GM12878 (cell line): Measurements from ENCODE around the gene CLPSL1.

Experiments used
- ETV6 ChIP-seq, 2 experiments: fragments of 450-650 bp in 1 of 2; IDR thresholded peaks in 1 of 2; conservative IDR thresholded peaks in 1 of 2; 2 replicates each; pipeline ENCODE4 v1.6.1; 2014; ENCODE audit warnings: antibody characterized with exemption in 1 of 2, borderline replicate concordance in 1 of 2, low read depth in 1 of 2, mild to moderate bottlenecking in 1 of 2, moderate library complexity in 1 of 2
- EZH2 ChIP-seq: IDR thresholded peaks from 2 replicates; pipeline ENCODE4 v1.6.1; 2012; ENCODE audit warnings: low read depth, mild to moderate bottlenecking, control low read depth, inconsistent platforms, low read length, borderline replicate concordance; ENCODE audit not compliant: control insufficient read depth
- POLR2A ChIP-seq: IDR thresholded peaks from 2 replicates; pipeline ENCODE4 v1.6.1; 2011; ENCODE audit warnings: low read depth, mild to moderate bottlenecking, low read length
- SIX5 ChIP-seq: IDR thresholded peaks from 2 replicates; pipeline ENCODE4 v1.6.1; 2011; ENCODE audit warnings: mild to moderate bottlenecking, low read depth, low read length, moderate library complexity; ENCODE audit not compliant: severe bottlenecking
- SKIL ChIP-seq: fragments of 450-650 bp; IDR thresholded peaks from 2 replicates; pipeline ENCODE4 v1.6.1; 2017; ENCODE audit warnings: mild to moderate bottlenecking, low read depth, inconsistent platforms; ENCODE audit not compliant: poor library complexity, severe bottlenecking
- SPI1 ChIP-seq: IDR thresholded peaks from 2 replicates; pipeline ENCODE4 v1.6.1; 2011; ENCODE audit warnings: low read depth, mild to moderate bottlenecking, low read length, moderate library complexity, borderline replicate concordance; ENCODE audit not compliant: insufficient read depth
- TAF1 ChIP-seq: IDR thresholded peaks from 2 replicates; pipeline ENCODE4 v1.6.1; 2011; ENCODE audit warnings: mild to moderate bottlenecking, low read depth, low read length, borderline replicate concordance
- WRNIP1 ChIP-seq: IDR thresholded peaks from 2 replicates; pipeline ENCODE4 v1.6.1; 2011; ENCODE audit warnings: low read depth, low read length, improper control_type of control experiment, borderline replicate concordance
- YBX1 ChIP-seq: fragments of 450-650 bp; IDR thresholded peaks from 2 replicates; pipeline ENCODE4 v1.6.1; 2016; ENCODE audit warnings: antibody characterized with exemption
- TF ChIP-seq, protein P1 (sequence below), 3 experiments: IDR thresholded peaks in 2 of 3; conservative IDR thresholded peaks in 1 of 3; 2 replicates each; pipeline ENCODE4 v1.5.1; 2011; ENCODE audit warnings: low read depth in 3 of 3, low read length in 3 of 3, mild to moderate bottlenecking in 3 of 3, control low read depth in 2 of 3, moderate library complexity in 2 of 3, inconsistent platforms in 1 of 3, mixed read lengths in 1 of 3; ENCODE audit not compliant: control insufficient read depth in 2 of 3, insufficient read depth in 1 of 3; ENCODE audit errors: extremely low read depth in 1 of 3
- TF ChIP-seq, protein P2 (sequence below): fragments of 450-650 bp; formaldehyde crosslinking; IDR thresholded peaks from 2 replicates; pipeline ENCODE4 v1.4.0; 2020; ENCODE audit warnings: mild to moderate bottlenecking, moderate library complexity
- TF ChIP-seq, protein P3 (sequence below): IDR thresholded peaks from 2 replicates; pipeline ENCODE4 v1.6.1; 2012; ENCODE audit warnings: low read depth, low read length, improper control_type of control experiment

DNA sequence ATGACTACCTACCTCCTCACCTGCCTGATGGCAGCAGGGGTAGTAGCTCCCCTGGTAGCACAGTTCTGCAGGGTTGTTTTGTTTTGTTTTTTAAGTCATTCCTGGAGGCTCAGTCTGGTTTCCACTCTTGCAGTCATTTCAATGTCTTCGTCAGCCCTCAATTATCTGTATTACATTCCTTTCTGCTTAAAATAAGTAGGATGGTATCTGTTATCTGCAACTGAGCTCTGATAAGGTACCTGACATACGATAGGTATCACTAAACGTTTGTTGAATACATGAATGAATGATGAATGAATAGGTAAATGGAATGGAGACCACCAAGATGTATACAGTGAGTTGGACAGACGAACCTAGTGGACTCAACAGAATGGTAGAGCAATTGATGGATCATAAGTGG, 11.6 kb upstream of the CLPSL1 start:
- TF ChIP-seq SIX5 (no peak), YBX1 (no peak), SKIL (no peak), SPI1 (no peak), POLR2A (no peak), WRNIP1 (no peak), ETV6 (conservative IDR thresholded peaks at IDR 0.05 in 1 of 2, IDR thresholded peaks at IDR 0.05 in 1 of 2; ENCODE audit: borderline replicate concordance in 1 of 2, low read depth in 1 of 2) (no peak), TAF1 (no peak), EZH2 (no peak)
- TF ChIP-seq, protein P1, sequence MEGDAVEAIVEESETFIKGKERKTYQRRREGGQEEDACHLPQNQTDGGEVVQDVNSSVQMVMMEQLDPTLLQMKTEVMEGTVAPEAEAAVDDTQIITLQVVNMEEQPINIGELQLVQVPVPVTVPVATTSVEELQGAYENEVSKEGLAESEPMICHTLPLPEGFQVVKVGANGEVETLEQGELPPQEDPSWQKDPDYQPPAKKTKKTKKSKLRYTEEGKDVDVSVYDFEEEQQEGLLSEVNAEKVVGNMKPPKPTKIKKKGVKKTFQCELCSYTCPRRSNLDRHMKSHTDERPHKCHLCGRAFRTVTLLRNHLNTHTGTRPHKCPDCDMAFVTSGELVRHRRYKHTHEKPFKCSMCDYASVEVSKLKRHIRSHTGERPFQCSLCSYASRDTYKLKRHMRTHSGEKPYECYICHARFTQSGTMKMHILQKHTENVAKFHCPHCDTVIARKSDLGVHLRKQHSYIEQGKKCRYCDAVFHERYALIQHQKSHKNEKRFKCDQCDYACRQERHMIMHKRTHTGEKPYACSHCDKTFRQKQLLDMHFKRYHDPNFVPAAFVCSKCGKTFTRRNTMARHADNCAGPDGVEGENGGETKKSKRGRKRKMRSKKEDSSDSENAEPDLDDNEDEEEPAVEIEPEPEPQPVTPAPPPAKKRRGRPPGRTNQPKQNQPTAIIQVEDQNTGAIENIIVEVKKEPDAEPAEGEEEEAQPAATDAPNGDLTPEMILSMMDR (IDR thresholded peaks at IDR 0.05 in 2 of 3, conservative IDR thresholded peaks at IDR 0.05 in 1 of 3; ENCODE audit: control insufficient read depth in 2 of 3, extremely low read depth in 1 of 3, insufficient read depth in 1 of 3, low read depth in 3 of 3, low read length in 3 of 3) = no peak
- TF ChIP-seq, protein P2, sequence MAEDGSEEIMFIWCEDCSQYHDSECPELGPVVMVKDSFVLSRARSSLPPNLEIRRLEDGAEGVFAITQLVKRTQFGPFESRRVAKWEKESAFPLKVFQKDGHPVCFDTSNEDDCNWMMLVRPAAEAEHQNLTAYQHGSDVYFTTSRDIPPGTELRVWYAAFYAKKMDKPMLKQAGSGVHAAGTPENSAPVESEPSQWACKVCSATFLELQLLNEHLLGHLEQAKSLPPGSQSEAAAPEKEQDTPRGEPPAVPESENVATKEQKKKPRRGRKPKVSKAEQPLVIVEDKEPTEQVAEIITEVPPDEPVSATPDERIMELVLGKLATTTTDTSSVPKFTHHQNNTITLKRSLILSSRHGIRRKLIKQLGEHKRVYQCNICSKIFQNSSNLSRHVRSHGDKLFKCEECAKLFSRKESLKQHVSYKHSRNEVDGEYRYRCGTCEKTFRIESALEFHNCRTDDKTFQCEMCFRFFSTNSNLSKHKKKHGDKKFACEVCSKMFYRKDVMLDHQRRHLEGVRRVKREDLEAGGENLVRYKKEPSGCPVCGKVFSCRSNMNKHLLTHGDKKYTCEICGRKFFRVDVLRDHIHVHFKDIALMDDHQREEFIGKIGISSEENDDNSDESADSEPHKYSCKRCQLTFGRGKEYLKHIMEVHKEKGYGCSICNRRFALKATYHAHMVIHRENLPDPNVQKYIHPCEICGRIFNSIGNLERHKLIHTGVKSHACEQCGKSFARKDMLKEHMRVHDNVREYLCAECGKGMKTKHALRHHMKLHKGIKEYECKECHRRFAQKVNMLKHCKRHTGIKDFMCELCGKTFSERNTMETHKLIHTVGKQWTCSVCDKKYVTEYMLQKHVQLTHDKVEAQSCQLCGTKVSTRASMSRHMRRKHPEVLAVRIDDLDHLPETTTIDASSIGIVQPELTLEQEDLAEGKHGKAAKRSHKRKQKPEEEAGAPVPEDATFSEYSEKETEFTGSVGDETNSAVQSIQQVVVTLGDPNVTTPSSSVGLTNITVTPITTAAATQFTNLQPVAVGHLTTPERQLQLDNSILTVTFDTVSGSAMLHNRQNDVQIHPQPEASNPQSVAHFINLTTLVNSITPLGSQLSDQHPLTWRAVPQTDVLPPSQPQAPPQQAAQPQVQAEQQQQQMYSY = no peak
- TF ChIP-seq, protein P3, sequence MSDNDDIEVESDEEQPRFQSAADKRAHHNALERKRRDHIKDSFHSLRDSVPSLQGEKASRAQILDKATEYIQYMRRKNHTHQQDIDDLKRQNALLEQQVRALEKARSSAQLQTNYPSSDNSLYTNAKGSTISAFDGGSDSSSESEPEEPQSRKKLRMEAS = no peak
